HL-60 (cell line): Measurements from ENCODE around the gene GSG1L2.

Experiments
- DNase-seq, 2 experiments: peaks; one replicate each; pipeline ENCODE4 v3.0.0-alpha.2; 2010 to 2020; ENCODE audit warnings: low read depth in 1 of 2, low spot score in 1 of 2
- H3K27ac ChIP-seq: fragments of 250-450 bp; sonication (Bioruptor Pico); replicated peaks from 2 replicates; pipeline ENCODE4 v1.5.1; 2020; ENCODE audit warnings: mild to moderate bottlenecking, moderate library complexity
- H3K27me3 ChIP-seq: fragments of 250-450 bp; sonication (Bioruptor Pico); 2 replicates; pipeline ENCODE4 v1.5.1; 2021; ENCODE audit warnings: mild to moderate bottlenecking, moderate library complexity; ENCODE audit not compliant: insufficient read depth, poor library complexity, severe bottlenecking
- H3K4me3 ChIP-seq: replicated peaks from 2 replicates; pipeline ENCODE4 v1.5.1; 2011; ENCODE audit warnings: mild to moderate bottlenecking, control low read depth, low read length; ENCODE audit not compliant: insufficient read depth
- CTCF ChIP-seq: IDR thresholded peaks from one replicate; pipeline ENCODE4 v1.5.1; 2011; ENCODE audit warnings: low read length, control low read depth, inconsistent platforms; ENCODE audit not compliant: insufficient read depth
- GABPA ChIP-seq: IDR thresholded peaks from 2 replicates; pipeline ENCODE4 v1.6.1; 2012; ENCODE audit warnings: low read depth
- POLR2AphosphoS5 ChIP-seq: IDR thresholded peaks from 2 replicates; pipeline ENCODE4 v1.6.1; 2012; ENCODE audit warnings: low read depth
- SPI1 ChIP-seq: IDR thresholded peaks from 2 replicates; pipeline ENCODE4 v1.6.1; 2012; ENCODE audit warnings: low read depth, mild to moderate bottlenecking, borderline replicate concordance
- TF ChIP-seq, protein P1 (sequence below): IDR thresholded peaks from 2 replicates; pipeline ENCODE4 v1.6.1; 2012; ENCODE audit warnings: low read depth; ENCODE audit not compliant: insufficient replicate concordance

GSG1L2 gene

GRCh38 chr17:9843152-9844010 lies 21.5 kb upstream of the GSG1L2 start:
- Histone ChIP-seq H3K27me3 (no peaks in the 10 kb centered on the region), H3K27ac (no peak overlapping the region), H3K4me3 (no peak overlapping the region)
- DNase-seq = no peak
- no peak for TF ChIP-seq CTCF
- TF ChIP-seq, protein P1, sequence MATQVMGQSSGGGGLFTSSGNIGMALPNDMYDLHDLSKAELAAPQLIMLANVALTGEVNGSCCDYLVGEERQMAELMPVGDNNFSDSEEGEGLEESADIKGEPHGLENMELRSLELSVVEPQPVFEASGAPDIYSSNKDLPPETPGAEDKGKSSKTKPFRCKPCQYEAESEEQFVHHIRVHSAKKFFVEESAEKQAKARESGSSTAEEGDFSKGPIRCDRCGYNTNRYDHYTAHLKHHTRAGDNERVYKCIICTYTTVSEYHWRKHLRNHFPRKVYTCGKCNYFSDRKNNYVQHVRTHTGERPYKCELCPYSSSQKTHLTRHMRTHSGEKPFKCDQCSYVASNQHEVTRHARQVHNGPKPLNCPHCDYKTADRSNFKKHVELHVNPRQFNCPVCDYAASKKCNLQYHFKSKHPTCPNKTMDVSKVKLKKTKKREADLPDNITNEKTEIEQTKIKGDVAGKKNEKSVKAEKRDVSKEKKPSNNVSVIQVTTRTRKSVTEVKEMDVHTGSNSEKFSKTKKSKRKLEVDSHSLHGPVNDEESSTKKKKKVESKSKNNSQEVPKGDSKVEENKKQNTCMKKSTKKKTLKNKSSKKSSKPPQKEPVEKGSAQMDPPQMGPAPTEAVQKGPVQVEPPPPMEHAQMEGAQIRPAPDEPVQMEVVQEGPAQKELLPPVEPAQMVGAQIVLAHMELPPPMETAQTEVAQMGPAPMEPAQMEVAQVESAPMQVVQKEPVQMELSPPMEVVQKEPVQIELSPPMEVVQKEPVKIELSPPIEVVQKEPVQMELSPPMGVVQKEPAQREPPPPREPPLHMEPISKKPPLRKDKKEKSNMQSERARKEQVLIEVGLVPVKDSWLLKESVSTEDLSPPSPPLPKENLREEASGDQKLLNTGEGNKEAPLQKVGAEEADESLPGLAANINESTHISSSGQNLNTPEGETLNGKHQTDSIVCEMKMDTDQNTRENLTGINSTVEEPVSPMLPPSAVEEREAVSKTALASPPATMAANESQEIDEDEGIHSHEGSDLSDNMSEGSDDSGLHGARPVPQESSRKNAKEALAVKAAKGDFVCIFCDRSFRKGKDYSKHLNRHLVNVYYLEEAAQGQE = no peak
- no peak for TF ChIP-seq GABPA
- no peak for TF ChIP-seq SPI1
- no peak for TF ChIP-seq POLR2AphosphoS5

DNA sequence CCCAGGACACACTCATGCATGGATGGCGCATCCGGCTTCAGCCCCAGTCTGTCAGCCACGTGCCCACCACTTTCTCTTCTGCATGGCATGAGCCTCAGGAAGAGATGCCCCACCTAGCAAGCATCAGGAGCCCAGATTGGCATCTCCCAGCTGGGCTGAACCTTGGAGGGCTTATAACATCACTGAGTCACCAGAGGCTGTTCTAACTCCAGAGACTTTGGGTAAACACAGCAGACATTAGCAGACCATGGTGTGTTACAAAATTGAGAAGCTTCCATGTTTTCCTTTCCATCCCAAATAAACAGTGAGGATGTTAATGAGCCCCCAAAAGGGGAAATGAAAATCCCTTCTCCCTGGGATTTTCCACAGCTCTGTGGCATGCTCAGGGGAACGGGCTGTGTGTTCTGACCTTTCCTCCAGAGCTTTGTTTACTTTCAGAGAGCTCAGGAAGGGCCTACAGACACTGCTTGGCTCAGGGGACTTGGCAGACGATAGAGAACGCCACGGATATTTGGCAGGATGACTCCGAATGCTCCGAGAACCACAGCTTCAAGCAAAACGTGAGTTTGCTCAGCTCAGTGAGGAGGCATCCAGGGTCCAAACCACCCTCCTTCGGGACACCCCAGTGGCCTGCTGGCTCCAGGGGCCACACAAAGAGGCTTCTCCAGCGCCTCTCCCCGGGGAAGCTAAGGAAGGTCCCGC lies 20.3 kb upstream of the GSG1L2 start:
- TF ChIP-seq GABPA (no peak), POLR2AphosphoS5 (no peak), SPI1 (no peak), CTCF (no peak)
- TF ChIP-seq, protein P1 = no peak
- DNase-seq = no peak
- Histone ChIP-seq H3K27ac (no peak overlapping the region), H3K27me3 (no peaks in the 10 kb centered on the region), H3K4me3 (no peak overlapping the region)

DNA sequence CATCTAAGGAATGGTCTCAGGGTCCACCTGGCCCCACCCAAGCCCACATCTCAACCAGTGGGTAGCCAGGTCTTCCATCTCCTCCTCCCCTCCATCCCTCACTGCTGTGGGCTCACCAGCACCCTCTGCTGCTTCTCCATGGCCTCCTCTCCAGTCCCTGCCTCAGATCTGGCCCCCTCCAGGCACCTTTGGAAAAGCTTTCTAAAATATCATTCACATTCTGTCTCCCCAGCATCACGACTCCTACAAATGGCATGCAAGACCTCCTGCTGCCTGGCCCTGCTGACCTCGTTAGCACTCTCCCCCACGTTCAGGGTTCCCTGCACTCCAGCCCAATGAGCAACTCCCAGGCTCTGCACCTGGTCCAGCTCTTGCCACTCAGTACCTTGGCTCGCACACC lies 17.6 kb upstream of the GSG1L2 start:
- no peaks in the 10 kb centered on the region for H3K27me3 ChIP-seq
- DNase-seq = no peak
- TF ChIP-seq POLR2AphosphoS5 (no peak), CTCF (no peak), GABPA (no peak), SPI1 (no peak)
- TF ChIP-seq, protein P1 = no peak
- no peak overlapping the region for H3K27ac ChIP-seq
- H3K4me3 ChIP-seq = no peak overlapping the region
